AG04450 (cell line): ENCODE results near the gene HINT3. TPM values are rescaled to one million over a fixed set of nuclear protein-coding genes. Genes with fewer than 3 reads are reported as not detected.
"Not testable (repeated sequence)": the region's sequence is repeated elsewhere in the genome, so short reads cannot be mapped to it uniquely, and the experiment has no call there.

Experiments
- CTCF ChIA-PET: fragments of 300-600, 350-600 bp; formaldehyde crosslinking; extraction: SDS; loops from one replicate; lab custom pipeline; 2022; ENCODE audit warnings: antibody characterized with exemption, inconsistent platforms; lab: Charles Lee
- POLR2A ChIA-PET: fragments of 350-600 bp; formaldehyde crosslinking; extraction: SDS; loops from one replicate; lab custom pipeline; 2021; ENCODE audit warnings: antibody characterized with exemption, inconsistent platforms; lab: Yijun Ruan, JAX
- DNase-seq: peaks from one replicate; pipeline ENCODE4 v3.0.0-alpha.2; 2011; ENCODE audit warnings: low read depth, low spot score
- H3K27ac ChIP-seq: one replicate; pipeline ENCODE4 v1.5.1; 2012; ENCODE audit warnings: low read depth, low read length, control low read depth
- H3K27me3 ChIP-seq: one replicate; pipeline ENCODE4 v1.6.0; 2012; ENCODE audit warnings: low read length; ENCODE audit not compliant: control insufficient read depth, insufficient read depth
- H3K4me3 ChIP-seq: 2 replicates; pipeline ENCODE4 v1.5.1; 2011; ENCODE audit warnings: mild to moderate bottlenecking, low read depth, low read length, control low read depth
- H3K9me3 ChIP-seq: 2 replicates; pipeline ENCODE4 v1.5.1; 2012; ENCODE audit warnings: low read length; ENCODE audit not compliant: control insufficient read depth, insufficient read depth
- CTCF ChIP-seq: IDR thresholded peaks from 2 replicates; pipeline ENCODE4 v1.5.1; 2011; ENCODE audit warnings: low read depth, low read length, control low read depth, inconsistent platforms
- polyA plus RNA-seq: library from polyadenylated mRNA; depleted of rRNA; stranded (reverse); fragments of >200 nt; gene quantifications from 2 replicates; pipeline ENCODE4 v1.2.3, GENCODE V29; 2011

Gene HINT3
- polyA plus RNA-seq, 1 experiment, result 4.0 TPM

- H3K9me3 ChIP-seq, result no peaks in the 10 kb centered on the region
- ChIA-PET CTCF (interaction anchor here (1.7 kb wide), 1 partner anchor 29 kb away, joined by 5 read pairs; the partner anchor contains the start of gene HINT3), POLR2A (no interaction called here)
- H3K4me3 ChIP-seq, result no peak overlapping the region
- no peaks in the 10 kb centered on the region for H3K27me3 ChIP-seq
- no peak for DNase-seq
- TF ChIP-seq CTCF, result no peak
- no peak overlapping the region for H3K27ac ChIP-seq
Observed at GRCh38 chr6:125927761-125928160, 28.8 kb upstream of the HINT3 start.

- no peak overlapping the region for H3K4me3 ChIP-seq
- no peaks in the 10 kb centered on the region for H3K27me3 ChIP-seq
- no peaks in the 10 kb centered on the region for H3K9me3 ChIP-seq
- TF ChIP-seq CTCF, result no peak
- ChIA-PET POLR2A (no interaction called here), CTCF (interaction anchor here (1.0 kb wide), 1 partner anchor 25 kb away, joined by 6 read pairs; the partner anchor contains the start of gene HINT3)
- DNase-seq, result peak; percentile 41
- H3K27ac ChIP-seq, result peak overlapping the region; percentile 31
Observed at GRCh38 chr6:125930765-125931418, 25.7 kb upstream of the HINT3 start.

- TF ChIP-seq CTCF, result no peak
- ChIA-PET CTCF (interaction anchor here (0.8 to 1.1 kb wide), 3 partner anchors 13 to 43 kb away, joined by 3 to 6 read pairs (median 4); partner anchors contain the start of gene HINT3), POLR2A (no interaction called here)
- Histone ChIP-seq H3K9me3 (no peaks in the 10 kb centered on the region), H3K4me3 (no peak overlapping the region), H3K27ac (no peak overlapping the region), H3K27me3 (no peaks in the 10 kb centered on the region)
- DNase-seq, result no peak
Observed at GRCh38 chr6:125931733-125932450, 24.7 kb upstream of the HINT3 start.

GRCh38 chr6:125932451-125932795 is 24.1 kb upstream of the HINT3 start:
- Histone ChIP-seq H3K9me3 (no peaks in the 10 kb centered on the region), H3K27me3 (no peaks in the 10 kb centered on the region), H3K27ac (no peak overlapping the region), H3K4me3 (no peak overlapping the region)
- ChIA-PET POLR2A (no interaction called here), CTCF (interaction anchor here (0.8 to 1.1 kb wide), 3 partner anchors 13 to 42 kb away, joined by 3 to 6 read pairs (median 4); partner anchors contain the start of gene HINT3)
- no peak for TF ChIP-seq CTCF
- no peak for DNase-seq

GRCh38 chr6:125935520-125935919 is 21.1 kb upstream of the HINT3 start:
- H3K27ac ChIP-seq, H3K9me3 ChIP-seq, POLR2A ChIA-PET, CTCF ChIA-PET, H3K27me3 ChIP-seq, DNase-seq, H3K4me3 ChIP-seq: not testable (repeated sequence)
